T-helper 2 cell treated with Interferon-gamma antibody and Interleukin-4, amounts not matched to agents 100 ng/mL and 5 ng/mL, for 36 hours (primary cell): ENCODE measurements around the gene LDLRAD2. TPM values are rescaled to one million over a fixed set of nuclear protein-coding genes. Genes with fewer than 3 reads are reported as not detected.

Source experiments
- intact Hi-C: fragments of 100-400 bp; cut with micrococcal nuclease; formaldehyde crosslinking; loops from one replicate; pipeline ENCODE4 v1.15.1; 2023
- total RNA-seq: library from RNA; stranded (reverse); gene quantifications from 2 replicates; pipeline ENCODE4 v1.2.3, GENCODE V29; 2022

LDLRAD2 gene
- total RNA-seq, 1 donor from 2014 or later = 0.05 TPM

DNA sequence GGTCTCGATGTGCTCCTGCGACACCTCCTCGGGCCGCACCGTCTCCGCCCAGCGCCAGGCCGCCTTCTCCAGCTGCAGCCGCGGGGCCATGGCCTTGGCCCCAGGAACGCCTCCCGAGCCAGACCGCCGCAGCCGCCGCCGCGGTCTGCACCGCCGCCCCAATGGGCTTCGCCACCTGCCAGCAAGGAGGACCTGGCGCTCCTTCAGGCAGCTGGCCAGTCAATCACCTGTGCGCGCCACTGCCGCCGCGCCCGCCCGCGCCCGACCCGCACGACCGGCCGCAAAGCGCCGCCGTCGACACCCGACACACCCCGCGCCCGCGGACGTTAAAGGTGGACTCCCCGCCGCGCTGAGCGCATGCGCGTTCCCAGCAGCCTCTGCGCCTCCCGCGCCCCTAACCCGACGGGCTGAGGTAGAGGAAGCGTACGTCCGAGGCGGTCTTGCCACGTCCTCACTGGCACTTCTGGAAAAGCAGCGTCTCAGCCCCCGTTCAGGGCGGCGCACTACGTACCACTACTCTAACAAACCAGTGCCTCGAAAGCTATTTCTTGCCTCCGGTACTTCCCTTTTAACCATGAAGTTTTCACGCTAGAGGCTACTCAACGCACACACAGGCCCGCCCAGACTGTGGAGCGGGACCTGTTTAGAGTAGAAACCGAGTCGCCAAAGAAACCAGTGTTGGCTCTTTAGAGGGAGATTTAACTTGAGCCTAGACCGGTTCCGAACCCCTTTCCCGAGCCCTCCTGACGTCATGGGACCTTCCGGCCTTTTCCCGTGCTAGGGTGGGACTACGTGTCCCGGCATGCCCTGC is 29.0 kb upstream of the LDLRAD2 start, which contains the start of gene USP48:
TSS of gene USP48 (minus strand) at position 282 of the 811 bp plus-strand sequence. CDS start at position 90, 192 bp downstream.
- intact Hi-C loops = loop anchor here (1.0 to 10.0 kb wide), 5 partner anchors 242 to 669 kb away; partner anchors contain the start of genes CDC42, ECE1 and ZBTB40

DNA sequence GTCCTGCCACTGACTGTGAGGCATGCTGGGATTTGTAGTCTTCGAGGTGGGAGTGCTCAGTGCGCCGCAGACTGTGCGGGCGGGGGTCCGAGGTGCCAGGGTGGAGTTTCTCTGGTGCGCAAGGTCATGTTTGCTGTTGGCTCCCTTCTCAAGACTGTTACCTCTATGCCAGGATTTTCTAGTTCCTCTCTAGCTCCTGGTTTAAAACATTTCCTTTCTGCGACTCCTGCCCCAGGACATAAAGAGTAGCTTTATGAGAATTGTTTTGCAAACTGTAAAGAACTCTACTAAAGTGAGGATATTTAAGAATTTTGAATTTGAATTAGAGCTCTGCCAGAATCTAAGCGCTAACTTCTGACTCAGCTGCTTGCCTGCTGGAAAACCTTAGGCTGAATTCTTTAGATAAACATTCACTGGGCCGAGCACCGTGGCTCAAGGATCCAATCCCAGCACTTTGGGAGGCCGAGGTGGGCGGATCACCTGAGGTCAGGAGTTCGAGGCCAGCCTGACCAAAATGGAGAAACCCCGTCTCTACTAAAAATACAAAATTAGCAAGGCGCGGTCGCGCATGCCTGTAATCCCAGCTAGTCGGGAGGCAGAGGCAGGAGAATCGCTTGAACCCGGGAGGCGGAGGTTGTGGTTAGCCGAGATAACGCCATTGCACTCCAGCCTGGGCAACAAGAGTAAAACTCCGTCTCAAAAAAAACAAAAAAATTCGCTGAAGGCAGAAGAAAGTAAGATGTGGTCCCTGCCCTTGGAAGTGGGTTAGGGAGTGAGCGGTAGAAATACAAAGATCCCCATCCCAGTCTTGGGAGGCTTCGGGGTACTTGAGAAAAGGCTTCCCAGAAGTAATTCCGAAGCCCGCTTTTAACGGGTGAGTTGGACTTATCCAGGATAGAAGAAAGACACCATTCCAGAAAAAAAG is 28.1 kb upstream of the LDLRAD2 start:
- intact Hi-C loops = loop anchor here (1.0 to 10.0 kb wide), 4 partner anchors 268 to 668 kb away; partner anchors contain the start of genes CDC42, ECE1 and ZBTB40

DNA sequence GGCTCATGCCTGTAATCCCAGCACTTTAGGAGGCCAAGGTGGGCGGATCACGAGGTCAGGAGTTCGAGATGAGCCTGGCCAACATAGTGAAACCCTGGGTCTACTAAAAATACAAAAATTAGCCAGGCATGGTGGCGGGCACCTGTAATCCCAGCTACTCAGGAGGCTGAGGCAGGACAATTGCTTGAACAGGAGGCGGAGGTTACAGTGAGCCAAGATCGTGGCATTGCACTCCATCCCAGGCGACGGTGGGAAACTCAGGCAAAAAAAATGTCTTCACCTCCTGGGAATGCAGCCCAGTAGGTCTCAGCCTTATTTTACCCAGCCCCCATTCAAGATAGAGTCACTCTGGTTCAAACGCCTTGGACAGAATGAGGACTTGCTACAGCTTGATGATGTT is 26.3 kb upstream of the LDLRAD2 start:
- intact Hi-C loops = loop anchor here (10.0 kb wide), 1 partner anchor 441 kb away; no protein-coding TSS in a partner anchor

DNA sequence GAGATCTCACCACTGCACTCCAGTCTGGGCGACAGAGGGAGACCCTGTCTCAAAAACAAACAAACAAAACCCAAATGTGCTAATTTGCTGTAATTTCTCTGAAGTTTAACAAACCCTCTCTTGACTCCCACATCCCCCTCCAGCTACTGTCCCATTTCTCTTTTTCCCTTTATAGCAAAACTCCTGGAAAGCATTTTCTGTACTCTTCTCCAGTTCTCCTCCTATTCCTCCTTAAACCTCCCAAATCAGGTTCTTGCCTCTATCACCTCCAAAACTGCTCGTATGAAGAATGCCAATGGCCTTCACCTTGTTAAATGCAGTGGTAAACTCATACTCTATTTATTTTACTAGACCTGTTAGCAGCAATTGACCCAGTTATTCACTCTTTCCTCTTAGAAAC is 25.4 kb upstream of the LDLRAD2 start:
- intact Hi-C loops = loop anchor here (10.0 kb wide), 1 partner anchor 442 kb away; no protein-coding TSS in a partner anchor

DNA sequence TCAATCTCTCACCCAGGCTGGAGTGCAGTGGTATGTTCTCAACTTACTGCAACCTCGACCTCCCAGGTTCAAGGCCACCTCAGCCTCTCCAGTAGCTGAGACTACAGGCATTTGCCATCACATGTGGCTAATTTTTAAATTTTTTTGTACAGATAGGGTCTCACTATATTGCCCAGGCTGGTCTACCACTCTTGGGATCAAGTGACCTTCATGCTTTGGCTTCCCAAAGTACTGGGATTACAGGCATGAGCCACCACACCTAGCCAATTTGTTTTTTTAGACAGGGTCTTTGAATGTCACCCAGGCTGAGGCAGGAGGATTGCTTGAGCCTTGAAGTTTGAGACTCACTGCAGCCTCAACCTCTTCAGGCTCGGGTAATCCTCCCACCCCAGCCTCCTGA is 19.0 kb upstream of the LDLRAD2 start:
- intact Hi-C loops = no loop called here

DNA sequence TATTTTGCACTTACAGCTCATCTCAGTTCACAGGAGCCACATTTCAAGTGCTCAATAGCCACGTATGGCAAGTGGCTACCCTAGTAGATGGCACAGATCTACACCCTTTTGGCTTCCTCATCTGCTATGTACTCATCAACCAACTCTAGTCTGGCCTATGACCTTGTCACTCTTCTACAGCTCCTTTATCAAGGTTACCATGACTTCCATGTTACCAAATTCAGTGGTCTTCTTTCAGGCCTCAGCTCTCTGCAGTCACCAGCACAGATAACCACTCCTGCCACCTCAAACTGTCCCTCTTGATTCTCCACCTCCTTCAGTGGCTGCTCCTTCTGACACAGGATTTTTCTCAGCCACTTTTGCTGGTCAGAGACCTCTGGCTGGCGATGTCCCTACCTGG is 17.4 kb upstream of the LDLRAD2 start:
- intact Hi-C loops = no loop called here

DNA sequence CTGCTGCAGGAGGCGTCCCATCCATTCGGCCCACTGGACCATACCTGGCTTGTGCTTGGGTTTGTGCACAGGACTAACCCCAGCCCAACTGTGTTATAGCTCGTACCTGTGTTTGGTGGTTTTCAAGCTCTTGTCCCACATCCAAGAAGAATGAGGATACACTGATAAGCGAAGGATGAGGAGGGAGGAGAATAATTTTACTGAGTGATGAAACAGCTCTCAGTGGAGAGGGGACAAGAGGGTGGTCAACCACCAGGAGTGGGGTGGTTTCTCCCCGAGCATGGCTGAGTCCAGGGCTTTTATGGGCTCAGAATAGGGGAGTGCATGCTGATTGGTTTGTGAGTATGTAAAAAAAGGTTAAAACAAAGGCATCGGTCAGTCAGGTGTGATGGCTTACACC is 17.0 kb upstream of the LDLRAD2 start:
- intact Hi-C loops = no loop called here

DNA sequence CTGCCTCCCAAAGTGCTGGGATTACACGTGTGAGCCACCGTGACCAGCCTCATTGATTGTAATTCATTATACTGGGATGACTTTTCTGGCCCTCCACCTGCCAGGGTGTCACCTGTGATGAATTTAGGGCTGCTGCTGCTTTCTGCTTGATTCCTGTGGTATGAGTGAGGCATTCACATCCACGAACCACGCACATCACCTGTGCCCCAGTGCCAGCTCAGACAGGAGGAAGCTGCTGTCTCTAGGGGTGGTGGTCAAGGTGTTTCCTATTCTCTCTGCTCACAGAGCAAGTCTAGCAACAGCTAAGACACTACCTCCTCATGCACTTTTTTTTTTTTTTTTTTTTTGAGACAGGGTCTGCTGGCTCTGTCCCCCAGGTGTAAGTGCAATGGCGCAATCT is 12.3 kb upstream of the LDLRAD2 start:
- intact Hi-C loops = no loop called here

DNA sequence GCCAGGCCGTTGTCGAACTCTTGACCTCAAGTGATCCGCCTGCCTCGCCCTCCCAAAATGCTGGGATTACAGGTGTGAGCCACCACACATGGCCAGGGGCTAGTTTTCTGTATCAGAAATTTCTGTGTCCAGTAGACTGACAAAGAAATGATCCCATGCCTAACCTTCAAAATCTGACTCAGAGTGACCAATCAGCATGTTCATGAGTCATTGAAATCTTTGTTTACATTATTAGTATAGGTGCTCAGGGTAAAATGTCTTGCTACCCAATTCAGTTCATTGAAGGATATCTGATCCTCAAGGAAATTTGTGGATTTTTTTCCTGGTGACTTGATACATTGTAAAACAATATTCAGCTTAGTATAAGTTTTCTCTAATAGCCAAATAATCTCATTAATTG is 11.0 kb upstream of the LDLRAD2 start:
- intact Hi-C loops = no loop called here

DNA sequence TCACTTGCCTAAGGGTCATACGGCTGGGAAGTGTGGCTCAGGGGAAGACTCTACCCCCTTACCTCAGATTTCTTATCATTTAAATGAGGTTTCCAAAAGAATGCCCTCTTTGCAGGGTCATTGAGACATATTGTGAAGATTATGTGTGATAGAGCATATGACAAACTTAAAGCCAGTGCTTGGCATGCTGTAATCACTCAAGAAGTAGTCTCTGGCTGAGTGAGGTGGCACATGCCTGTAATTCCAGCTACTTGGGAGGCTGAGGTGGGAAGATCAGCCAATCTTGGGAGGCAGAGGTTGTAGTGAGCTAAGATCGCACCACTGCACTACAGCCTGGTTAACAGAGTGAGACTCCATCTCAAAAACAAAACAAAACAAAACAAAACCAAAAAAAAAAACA is 7.5 kb upstream of the LDLRAD2 start:
- intact Hi-C loops = no loop called here

DNA sequence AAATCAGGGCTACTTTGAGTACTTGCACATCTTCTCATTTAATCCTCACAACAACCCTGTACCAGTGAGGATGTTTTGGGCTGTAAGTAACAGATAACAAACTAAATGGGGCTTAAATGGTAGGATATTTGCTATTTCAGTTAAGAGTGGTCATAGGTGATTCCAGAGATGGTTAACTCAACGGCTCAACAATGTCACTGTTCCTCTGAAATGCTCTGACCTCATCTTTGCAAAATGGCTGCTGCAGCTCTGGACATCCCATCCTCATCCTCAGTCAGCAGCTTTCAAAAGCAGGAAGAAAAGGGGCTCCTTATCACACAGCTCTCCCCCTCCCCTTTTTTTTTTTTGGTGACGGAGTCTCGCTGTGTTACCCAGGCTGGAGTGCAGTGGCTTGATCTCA is 1.5 kb downstream of the LDLRAD2 start:
- intact Hi-C loops = no loop called here

DNA sequence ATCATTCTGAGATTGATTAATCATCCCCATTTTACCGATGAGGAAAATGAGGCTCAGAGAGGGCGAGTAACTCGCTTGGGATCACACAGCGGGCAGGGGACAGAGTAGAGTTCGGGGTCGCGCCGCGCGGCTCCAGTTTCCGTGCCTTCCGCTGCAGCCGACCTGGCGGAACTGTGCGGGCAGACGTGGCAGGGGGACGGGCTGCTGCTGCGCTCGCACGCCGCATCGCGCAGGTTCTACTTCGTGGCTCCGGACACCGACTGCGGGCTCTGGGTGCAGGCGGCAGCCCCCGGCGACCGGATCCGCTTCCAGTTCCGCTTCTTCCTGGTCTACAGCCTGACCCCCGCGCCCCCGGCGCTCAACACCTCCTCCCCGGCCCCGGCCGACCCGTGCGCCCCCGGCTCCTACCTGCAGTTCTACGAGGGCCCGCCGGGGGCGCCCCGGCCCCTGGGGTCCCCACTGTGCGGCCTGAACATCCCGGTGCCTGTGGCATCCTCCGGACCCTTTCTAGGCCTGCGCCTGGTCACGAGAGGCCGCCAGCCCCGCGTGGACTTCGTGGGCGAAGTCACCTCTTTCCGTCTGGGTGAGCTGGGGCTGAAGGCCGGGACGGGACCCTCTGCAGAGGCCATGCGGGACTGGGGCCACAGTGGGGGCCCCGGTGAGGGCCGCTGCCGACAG is 2.3 kb downstream of the LDLRAD2 start:
- intact Hi-C loops = no loop called here

DNA sequence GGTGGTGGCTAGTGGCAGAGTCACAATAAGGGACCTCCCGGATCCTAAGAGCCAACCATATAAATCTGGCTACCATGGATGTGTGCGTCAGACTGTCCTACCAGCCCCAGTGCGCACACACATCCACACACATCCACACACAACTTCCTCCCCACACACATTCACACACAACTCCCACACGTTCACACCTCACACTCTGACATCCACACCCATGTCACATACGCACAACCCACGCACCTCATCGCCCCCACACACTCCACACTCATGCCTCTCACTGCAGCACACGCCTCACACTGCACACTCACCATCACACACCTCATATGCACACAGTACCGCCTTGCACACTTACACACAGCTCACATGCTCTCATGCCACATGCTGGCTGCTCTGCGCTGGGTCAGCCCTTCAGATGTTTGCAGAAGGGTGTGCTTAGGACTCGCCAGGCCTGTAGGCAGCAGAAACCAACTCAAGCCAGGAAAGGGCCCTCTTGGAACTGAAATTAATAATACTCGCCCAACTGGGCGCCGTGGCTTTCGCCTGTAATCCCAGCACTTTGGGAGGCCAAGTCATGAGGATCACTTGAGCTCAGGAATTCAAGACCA is 3.0 kb downstream of the LDLRAD2 start:
- intact Hi-C loops = no loop called here

DNA sequence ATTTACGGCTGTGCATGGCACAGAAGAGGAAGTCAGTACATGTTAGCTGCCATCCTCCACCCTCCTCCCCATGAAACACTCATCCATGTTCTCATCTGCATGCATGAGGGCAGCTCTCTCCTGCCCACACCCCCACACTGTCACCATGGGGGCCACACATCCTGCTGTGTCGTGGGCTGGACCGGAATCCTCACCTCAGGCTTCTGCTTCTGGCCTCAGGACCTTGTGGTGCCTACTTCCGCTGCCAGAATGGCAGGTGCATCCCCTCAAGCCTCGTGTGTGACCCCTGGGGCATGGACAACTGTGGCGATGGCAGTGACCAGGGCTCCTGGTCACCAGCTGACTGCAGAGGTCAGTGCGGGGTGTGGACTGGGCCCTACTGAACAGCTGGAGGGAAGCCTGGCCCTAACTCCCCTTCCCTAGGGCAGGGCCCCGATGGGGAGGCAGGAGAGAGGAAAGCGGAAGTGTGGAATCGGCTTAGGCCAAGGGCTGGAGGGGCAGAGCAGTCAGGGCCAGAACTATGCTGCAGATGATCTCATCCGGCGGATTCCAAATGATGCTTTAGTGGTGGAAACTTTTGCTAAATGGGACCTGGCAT is 3.8 kb downstream of the LDLRAD2 start:
- intact Hi-C loops = no loop called here

DNA sequence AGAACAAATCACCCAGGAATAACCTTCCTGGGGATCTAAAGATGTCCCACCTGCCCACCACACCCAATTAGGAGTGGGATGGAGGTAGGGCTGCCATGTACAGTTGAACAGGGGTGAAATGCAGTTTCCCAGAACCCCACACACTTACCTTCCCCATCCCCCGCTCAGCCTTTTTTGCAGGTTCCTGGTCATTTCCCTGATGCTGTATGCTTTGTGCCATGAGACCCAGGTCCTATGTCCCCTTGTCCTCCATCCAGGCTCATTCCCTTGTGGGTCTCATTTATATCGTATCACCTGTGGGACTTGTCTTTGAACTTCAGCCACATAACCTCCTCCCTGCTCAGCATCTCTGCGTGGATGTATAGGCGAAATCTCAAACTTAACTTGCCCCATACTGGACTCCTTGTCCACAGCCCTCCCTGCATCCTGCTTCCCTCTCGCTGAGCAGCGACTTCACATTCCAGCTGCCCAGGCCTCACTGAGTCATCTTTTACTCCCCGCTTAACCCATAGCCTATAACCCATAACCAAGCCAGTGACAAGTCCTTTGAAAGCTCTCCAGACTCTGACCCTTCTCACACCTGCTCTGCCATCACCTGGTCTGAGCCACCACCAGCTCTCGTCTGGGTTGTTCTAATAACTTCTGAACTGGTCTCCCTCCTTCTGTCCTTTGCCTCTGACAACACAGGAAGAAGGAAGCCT is 4.7 kb downstream of the LDLRAD2 start:
- intact Hi-C loops = no loop called here

DNA sequence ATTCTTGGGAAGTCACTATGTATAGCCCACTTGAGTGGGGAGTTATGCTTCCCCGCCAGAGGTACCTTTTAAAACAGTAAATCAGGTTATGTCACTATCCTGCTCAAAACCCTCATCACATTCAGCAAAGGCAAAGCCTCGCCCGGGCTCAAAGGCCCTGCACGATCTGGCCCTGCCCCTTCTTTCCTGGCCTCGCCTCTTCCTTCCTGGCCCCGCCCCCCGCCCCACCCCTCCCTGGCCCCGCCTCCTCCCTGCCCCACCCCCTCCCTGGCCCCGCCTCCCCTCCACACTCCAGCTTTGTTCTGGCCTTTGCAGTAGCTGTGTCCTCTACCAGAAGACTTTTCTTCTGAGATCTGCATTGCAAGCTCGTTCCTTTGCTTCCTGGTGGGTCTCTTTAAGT is 6.6 kb downstream of the LDLRAD2 start:
- intact Hi-C loops = no loop called here

DNA sequence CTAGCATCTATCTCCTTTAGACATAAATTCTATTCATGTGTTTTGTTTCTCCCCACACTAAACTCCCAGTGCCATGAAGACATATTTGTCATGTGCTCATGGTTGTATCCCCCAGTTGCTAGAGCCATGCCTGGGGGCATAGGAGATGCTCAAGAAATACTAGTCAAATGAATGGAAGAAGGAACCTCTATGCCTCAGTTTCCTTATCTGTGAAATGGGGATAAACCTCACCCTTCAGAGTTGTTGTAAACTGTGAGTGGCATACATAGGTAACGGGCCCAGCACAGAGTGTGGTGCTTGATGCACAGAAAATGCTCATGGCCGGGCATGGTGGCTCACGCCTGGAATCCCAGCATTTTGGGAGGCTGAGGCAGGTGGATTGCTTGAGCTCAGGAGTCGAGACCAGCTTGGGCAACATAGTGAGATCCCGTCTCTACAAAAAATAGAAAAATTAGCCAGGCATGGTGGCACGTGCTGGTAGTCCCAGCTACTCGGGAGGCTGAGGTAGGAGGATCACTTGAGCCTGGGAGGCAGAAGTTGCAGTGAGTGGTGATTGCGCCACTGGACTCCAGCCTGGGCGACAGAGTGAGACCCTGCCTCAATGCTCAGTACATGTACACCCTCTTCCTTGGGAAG is 8.7 kb downstream of the LDLRAD2 start:
- intact Hi-C loops = no loop called here

DNA sequence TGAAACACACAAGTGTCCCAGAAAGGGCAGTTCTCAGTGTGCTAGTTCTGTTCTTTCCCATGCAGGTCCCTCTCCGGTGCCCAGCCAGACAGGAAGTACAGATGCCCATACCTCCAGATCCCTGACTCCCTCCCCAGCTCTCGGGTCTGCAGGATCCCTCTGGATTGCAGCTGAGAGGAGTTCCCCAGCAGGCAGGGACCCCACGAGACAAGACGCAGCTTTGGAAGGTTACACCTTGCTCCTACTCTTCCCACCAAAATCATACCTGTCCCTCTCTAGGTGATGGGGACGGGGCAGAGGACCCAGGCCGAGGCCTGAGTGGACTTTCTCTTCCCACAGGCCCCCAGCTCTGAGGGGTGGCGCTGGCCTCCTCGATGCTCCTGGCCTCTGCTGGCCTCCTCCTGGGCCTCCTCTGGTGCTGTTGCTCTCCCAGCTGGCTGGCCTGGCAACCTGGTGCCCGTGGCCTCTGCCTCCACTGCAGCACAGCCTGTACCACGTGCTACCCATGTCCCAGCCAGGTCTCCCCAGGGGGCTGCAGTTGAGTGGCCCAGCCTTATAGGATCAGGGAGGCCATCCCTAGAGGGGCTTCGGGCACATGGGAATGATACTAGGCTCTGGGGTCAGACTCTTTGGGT is 9.4 kb downstream of the LDLRAD2 start:
- intact Hi-C loops = no loop called here

DNA sequence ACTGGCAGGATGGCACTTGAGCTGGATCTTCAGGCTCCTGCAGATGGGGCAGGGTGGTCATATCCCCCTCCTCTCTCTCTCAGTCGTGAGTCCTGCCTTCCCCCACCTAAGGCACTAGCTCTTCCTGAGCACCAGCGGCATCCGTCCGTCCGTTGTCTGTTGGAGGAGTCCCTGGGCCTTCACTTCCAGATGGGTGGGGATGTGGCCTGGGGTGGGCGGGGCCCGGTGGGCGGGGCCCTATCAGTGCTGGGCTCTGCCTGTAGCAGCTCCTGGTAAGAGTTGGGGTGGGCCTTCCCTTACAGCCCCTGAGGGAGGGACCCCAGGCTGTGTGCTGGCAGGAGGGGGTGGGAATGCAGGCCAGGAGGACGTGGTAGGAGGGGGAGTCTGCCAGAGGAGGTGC is 10.3 kb downstream of the LDLRAD2 start:
- intact Hi-C loops = no loop called here
